Bone marrow (tissue), 2 donors: ENCODE results near the gene EVL.
"Not testable (repeated sequence)": the region's sequence is repeated elsewhere in the genome, so short reads cannot be mapped to it uniquely, and the experiment has no call there.

ENCODE experiments used
- DNase-seq, 2 donors: peaks; one replicate each; lab custom pipeline; 2025; lab: John Stamatoyannopoulos, UW

Gene EVL

GRCh38 chr14:100038065-100038464, 27.2 kb upstream of the EVL start:
- DNase-seq, result no peak

DNA sequence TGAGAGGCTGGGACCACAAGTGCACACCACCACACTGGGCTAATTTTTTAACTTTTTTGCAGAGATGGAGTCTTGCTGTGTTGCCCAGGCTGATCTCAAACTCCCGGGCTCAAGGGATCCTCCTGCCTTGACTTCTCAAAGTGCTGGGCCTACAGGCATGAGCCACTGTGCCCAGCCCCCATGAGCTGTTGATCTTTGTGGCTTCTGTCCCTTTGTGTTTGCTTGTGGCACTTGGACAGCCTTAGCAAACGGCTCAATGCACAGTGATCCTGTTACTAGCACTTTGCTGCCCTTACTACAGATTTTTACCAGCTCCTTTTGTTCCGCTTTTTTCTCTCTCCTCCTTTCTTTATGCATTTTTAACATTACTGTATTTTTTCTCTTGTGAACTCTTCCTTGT, 25.3 kb upstream of the EVL start:
- DNase-seq, result no peak

- no peak for DNase-seq
Observed at GRCh38 chr14:100041271-100041670, 24.0 kb upstream of the EVL start.

DNA sequence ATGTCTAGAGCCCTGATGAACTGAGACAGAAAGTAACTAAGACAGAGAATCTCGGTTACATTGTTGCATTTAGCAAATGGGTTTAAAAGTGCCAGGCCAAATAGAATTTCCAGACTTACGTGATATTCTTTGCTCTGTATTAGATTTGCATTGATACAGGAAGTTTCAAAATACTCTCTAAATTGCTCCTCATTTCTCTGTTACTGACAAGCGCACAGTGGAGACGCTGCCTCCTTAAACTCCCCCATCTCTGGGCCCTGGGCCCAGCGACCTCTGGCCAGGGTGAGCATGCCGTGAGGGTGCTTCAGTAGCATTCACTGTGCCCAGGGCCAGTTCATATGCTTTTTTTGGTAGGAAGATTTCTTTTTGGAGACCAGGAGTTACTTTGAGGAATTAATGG, 22.9 kb upstream of the EVL start:
- no peak for DNase-seq

- DNase-seq, result no peak
Observed at GRCh38 chr14:100045642-100046344, 19.4 kb upstream of the EVL start.

- no peak for DNase-seq
Observed at GRCh38 chr14:100047600-100047999, 17.6 kb upstream of the EVL start.

- no peak for DNase-seq
Observed at GRCh38 chr14:100048786-100049185, 16.4 kb upstream of the EVL start.

GRCh38 chr14:100049220-100049619, 16.0 kb upstream of the EVL start:
- DNase-seq, result no peak

- DNase-seq, result no peak
Observed at GRCh38 chr14:100051103-100051502, 14.1 kb upstream of the EVL start.

DNA sequence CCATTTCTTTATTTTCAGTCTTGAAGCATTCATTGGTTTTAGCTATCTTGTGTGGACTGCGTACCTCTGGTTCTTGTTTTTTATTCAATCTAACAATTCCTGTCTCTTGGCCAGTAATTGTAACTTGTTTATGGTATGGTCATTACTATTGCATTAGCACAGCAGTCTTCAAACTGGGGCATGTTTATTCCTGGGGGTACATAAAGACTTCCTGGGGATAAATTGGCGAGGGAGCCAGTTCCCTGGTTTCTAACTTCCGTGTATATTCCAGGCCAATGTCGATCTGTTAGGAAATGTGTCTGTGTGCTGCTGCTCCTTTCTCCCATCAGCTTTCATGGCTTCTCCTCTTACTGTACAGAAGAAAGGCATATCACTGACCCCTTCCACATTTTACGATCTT, 13.7 kb upstream of the EVL start:
- DNase-seq, result no peak

GRCh38 chr14:100052819-100053218, 12.4 kb upstream of the EVL start:
- DNase-seq, result no peak

GRCh38 chr14:100054316-100055075, 10.7 kb upstream of the EVL start:
- no peak for DNase-seq

DNA sequence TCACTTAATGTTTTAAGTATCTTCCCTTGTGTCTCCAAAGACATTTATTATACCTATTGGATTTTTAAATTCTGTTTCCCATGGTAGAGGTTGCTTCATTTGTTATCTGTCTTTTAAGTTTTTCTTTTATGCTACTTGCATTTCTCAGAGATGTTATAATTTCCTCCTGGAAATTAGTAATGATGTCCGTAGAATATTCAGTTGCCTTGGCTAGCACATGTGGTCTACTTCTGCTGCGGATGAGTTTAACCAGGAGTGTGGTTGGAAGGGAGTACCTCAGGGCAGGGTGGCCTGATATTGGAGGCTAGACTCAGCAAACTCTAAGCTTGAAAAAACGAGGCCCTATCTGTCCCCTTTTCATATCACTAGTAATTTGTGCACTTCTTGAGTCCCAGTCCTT, 8.8 kb upstream of the EVL start:
- no peak for DNase-seq

DNA sequence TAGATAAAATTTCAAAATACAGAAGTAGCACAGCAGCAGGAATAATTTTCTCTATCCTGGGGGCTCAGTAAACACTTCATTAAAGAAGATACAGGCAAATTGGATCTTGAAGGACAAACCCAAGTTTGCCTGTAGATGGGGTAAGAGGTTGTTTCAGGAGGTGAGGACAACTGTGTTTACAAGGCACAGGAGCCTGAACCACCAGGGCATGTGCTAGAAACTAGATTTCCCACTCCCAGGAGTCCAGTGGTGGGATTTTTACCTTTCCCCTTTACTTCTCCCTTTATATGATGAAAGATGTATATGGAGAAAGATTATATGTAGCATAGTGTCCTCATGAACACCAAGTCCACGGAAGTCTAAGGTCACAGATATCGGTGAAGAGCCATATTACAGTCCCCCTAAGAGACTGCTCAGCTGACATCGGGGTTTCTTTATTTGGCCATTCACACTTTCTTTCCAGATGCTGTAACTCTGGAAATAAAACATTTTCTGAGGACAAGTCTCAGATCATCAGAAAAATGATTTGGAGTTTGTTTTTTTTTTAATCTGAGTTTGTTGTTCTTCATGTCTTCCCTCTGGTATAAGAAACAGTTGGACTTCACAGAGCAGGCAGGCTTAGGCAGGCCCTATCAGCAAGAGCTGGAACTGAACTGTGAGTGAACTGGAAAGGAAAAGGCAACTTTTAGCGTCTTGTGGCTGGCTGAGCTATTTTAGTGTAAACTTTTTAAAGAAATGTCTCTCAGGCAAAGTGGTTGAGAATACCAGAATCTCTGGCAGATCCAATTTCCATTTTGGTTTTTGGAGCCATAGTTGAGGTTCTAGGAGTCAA, 8.0 kb upstream of the EVL start:
- DNase-seq, result peak in 1 of 2 donors; percentile 61

DNA sequence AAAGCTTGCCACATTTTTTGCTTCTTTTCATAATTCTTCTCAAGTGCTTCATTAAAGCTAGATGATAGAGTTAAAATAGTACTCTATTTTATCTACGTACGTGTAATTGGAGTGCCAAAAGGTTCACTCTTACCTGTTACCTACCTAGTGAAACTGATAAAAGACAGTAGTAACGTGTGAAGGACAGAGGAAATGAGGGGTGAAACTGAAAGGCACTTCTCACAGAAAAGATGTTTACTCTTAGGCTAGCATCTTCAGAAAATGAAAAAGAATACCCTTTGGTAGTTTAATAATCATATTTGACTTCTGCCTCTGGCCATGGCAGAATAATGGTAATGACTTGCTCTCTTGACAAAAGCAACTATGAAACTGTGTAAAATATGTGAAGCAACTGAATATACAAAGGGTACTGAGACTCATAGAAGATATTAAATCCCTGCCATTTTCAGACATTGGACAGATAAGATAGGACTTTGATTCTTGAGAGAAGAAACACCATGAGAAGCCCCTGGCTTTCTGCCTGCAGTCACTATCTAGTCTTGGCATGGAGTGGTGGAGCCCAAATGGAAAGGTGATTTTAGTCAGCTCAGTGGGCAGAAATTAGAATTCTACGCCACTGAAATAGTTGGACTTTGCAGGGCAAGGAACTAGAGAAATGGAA, 6.3 kb upstream of the EVL start:
- DNase-seq, result no peak

GRCh38 chr14:100059438-100059781, 5.8 kb upstream of the EVL start:
- DNase-seq, result no peak

DNA sequence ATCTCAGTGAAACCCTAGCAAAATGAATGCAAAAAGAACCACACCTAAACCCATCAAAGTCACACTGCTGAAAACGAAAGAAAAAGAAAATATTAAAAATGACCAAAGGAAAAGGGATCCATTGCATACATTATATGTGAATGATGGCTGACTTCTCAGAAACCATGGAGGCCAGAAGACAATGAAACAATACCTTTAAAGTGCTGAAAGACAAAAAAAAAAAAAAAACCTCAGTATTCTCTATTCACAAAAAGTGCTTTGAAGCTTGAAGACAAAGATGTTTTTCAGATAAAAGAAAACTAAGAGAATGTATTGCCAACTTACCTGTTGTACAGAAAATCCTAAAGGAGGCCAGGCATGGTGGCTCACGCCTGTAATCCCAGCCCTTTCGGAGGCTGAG, 4.5 kb upstream of the EVL start:
- no peak for DNase-seq

DNA sequence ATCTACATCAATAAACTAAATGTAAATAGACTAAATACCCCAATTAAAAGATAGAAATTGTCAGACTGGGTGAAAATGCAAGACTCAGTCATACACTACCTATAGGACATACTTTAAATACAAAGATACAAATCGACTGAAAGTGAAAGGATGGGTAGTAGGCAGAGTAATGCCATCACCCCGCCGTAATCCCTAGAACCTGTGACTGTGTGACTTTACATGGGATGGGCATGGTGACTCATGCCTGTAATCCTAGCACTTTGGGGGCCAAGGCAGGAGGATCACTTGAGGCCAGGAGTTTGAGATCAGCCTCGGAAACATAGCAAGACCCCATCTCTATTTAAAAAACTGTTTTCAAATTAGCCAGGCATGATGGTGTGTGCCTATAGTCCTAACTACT, 2.6 kb upstream of the EVL start:
- no peak for DNase-seq

DNA sequence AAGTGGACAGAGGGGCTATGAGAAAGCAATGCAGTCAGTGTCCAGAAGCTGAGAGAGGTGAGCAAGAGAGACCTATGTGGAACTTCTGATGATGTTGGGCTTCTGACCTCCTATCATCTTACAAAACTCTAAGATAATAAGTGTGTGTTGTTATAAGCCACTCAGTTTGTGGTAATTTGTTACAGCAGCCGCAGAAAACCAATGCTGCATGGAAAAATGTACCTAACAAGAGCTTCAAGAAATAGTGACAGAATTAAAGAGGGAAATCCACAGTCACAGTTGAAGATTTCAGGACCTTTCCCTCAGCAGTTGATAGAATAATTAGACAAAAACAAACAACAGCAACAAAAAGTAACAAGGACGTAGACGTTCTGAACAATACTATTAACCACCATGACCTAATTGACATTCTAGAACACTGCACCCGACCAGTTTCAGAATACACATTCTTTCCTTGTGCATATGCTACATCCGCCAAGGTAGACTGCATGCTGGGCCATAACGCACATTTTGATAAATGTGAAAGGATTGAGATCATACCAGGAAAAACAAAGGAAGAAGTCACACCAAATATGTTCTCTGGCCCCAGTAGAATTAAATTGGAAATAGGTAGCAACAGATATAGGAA, 1.8 kb upstream of the EVL start:
- no peak for DNase-seq

DNA sequence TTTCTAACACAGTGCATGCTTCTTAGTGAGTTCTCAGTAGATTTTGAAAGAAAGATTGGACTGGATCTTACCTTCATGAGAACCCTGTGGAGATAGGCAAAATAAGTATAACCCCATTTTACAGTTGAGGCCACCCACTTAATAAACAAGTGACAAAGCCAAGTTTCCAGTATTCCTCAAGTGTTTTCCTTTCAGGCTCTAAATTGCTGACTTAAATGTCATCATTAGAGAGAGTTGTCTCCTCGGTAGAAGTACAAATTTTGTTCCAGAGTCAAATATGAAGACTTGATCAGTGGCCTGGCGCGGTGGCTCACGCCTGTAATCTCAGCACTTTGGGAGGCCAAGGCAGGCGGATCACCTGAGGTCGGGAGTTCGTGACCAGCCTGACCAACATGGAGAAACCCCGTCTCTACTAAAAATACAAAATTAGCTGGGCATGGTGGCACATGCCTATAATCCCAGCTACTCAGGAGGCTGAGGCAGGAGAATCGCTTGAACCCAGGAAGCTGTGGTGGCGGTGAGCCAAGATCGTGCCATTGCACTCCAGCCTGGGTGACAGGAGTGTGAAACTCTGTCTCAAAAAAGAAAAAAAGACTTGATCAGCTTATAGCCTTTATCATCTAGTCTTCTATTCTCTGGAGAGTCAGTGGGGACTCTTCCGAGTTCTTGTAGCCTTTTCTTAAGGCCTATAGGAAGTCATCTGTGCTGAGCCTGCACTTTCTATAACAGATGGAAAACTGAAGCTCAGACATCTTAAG, 708 bp upstream of the EVL start:
- DNase-seq, result not testable (repeated sequence)

- DNase-seq, result peak in 1 of 2 donors; percentile 80
Observed at GRCh38 chr14:100065942-100066574, 836 bp downstream of the EVL start.
